GM12878 (cell line): ENCODE results near the gene STPG3. TPM values are rescaled to one million over a fixed set of nuclear protein-coding genes. Genes with fewer than 3 reads are reported as not detected.

Experiments used
- ATAC-seq: fragments of 200-7000 bp; cut with Tn5 transposase; 3 replicates; pipeline ENCODE4 v1.9.1; 2020; ENCODE audit warnings: mild to moderate bottlenecking, moderate library complexity
- BruUV-seq: library from RNA; stranded (reverse); fragments of 400-500 nt; replicated peaks from 2 replicates; lab custom pipeline; 2021; lab: Mats Ljungman, UMichigan
- CTCF ChIA-PET: fragments of 300-600 bp; sonication (Branson Sonifier 250); formaldehyde crosslinking; extraction: SDS; loops from one replicate; lab custom pipeline; 2021; ENCODE audit warnings: inconsistent platforms; lab: Yijun Ruan, JAX
- POLR2A ChIA-PET: fragments of 350-600 bp; formaldehyde crosslinking; extraction: SDS; loops from one replicate; lab custom pipeline; 2021; ENCODE audit warnings: inconsistent platforms; lab: Charles Lee
- RAD21 ChIA-PET: fragments of 300-600 bp; sonication (Branson Sonifier 250); formaldehyde crosslinking; loops from one replicate; lab custom pipeline; 2023; ENCODE audit warnings: antibody characterized with exemption; ENCODE audit not compliant: unreplicated experiment; lab: Charles Lee
- SMC1A ChIA-PET: fragments of 300-600 bp; sonication (Branson Sonifier 250); formaldehyde crosslinking; loops from one replicate; lab custom pipeline; 2023; ENCODE audit not compliant: unreplicated experiment, uncharacterized antibody; lab: Charles Lee
- DNase-seq: peaks from one replicate; pipeline ENCODE4 v3.0.0-alpha.2; 2011; ENCODE audit warnings: low read depth, low spot score
- FAIRE-seq: peaks from 3 replicates; lab custom pipeline; 2011; peaks lifted over from hg19 to GRCh38; lab: Jason Lieb, UNC
- H2AFZ ChIP-seq: 2 replicates; pipeline ENCODE4 v1.6.0; 2011; ENCODE audit warnings: low read depth, low read length, control low read depth; ENCODE audit not compliant: control insufficient read depth
- H3K27ac ChIP-seq: 2 replicates; pipeline ENCODE4 v1.5.1; 2011; ENCODE audit warnings: control low read depth; ENCODE audit not compliant: control insufficient read depth, insufficient read depth
- H3K27me3 ChIP-seq, 2 experiments: replicated peaks in 1 of 2; 2 replicates each; pipeline versions ENCODE4 v1.6.0 to v1.6.1; 2011; ENCODE audit warnings: low read length in 1 of 2; ENCODE audit not compliant: control insufficient read depth in 2 of 2, insufficient read depth in 2 of 2
- H3K36me3 ChIP-seq, 2 experiments: 2 replicates each; pipeline ENCODE4 v1.5.1; 2011; ENCODE audit warnings: low read length in 1 of 2; ENCODE audit not compliant: control insufficient read depth in 2 of 2, insufficient read depth in 2 of 2
- H3K4me1 ChIP-seq: 2 replicates; pipeline ENCODE4 v1.6.1; 2011; ENCODE audit warnings: mild to moderate bottlenecking, low read length, moderate library complexity, mixed read lengths; ENCODE audit not compliant: control insufficient read depth, insufficient read depth
- H3K4me2 ChIP-seq: 2 replicates; pipeline ENCODE4 v1.6.0; 2011; ENCODE audit warnings: control low read depth; ENCODE audit not compliant: control insufficient read depth, insufficient read depth
- H3K4me3 ChIP-seq: fragments of 200-600 bp; sonication (generic); 2 replicates; pipeline ENCODE4 v1.5.1; 2016
- H3K79me2 ChIP-seq: 2 replicates; pipeline ENCODE4 v1.6.0; 2011; ENCODE audit warnings: low read length; ENCODE audit not compliant: control insufficient read depth, insufficient read depth
- H3K9ac ChIP-seq: 2 replicates; pipeline ENCODE4 v1.8.0; 2011; ENCODE audit warnings: low read length, control low read depth, mixed read lengths; ENCODE audit not compliant: control insufficient read depth, insufficient read depth
- H3K9me3 ChIP-seq: replicated peaks from 3 replicates; pipeline ENCODE4 v1.5.1; 2011; ENCODE audit warnings: mild to moderate bottlenecking, low read length; ENCODE audit not compliant: control insufficient read depth, insufficient read depth
- H4K20me1 ChIP-seq: 2 replicates; pipeline ENCODE4 v1.6.0; 2011; ENCODE audit not compliant: control insufficient read depth, insufficient read depth
- ATF2 ChIP-seq: IDR thresholded peaks from 2 replicates; pipeline ENCODE4 v1.6.1; 2012; ENCODE audit warnings: low read length, inconsistent platforms
- BCLAF1 ChIP-seq: fragments of 450-650 bp; IDR thresholded peaks from 2 replicates; pipeline ENCODE4 v1.6.1; 2017; ENCODE audit warnings: antibody characterized with exemption, mild to moderate bottlenecking, moderate library complexity
- CHD1 ChIP-seq: IDR thresholded peaks from 2 replicates; pipeline ENCODE4 v1.6.1; 2012; ENCODE audit warnings: low read depth, low read length, improper control_type of control experiment
- FOXK2 ChIP-seq: fragments of 450-650 bp; IDR thresholded peaks from 2 replicates; pipeline ENCODE4 v1.6.1; 2017; ENCODE audit warnings: mild to moderate bottlenecking, moderate library complexity
- HCFC1 ChIP-seq: fragments of 150-350 bp; IDR thresholded peaks from 2 replicates; pipeline ENCODE4 v1.6.1; 2014; ENCODE audit warnings: low read length
- NFXL1 ChIP-seq: fragments of 450-650 bp; IDR thresholded peaks from 2 replicates; pipeline ENCODE4 v1.6.1; 2017; ENCODE audit warnings: antibody characterized with exemption, mild to moderate bottlenecking, borderline replicate concordance
- TCF3 ChIP-seq: IDR thresholded peaks from 2 replicates; pipeline ENCODE4 v1.6.1; 2012; ENCODE audit warnings: low read depth, mild to moderate bottlenecking, low read length, borderline replicate concordance; ENCODE audit not compliant: insufficient read depth
- USF2 ChIP-seq: IDR thresholded peaks from 2 replicates; pipeline ENCODE4 v1.6.1; 2011; ENCODE audit warnings: low read depth, low read length, improper control_type of control experiment, borderline replicate concordance
- YBX1 ChIP-seq: fragments of 450-650 bp; IDR thresholded peaks from 2 replicates; pipeline ENCODE4 v1.6.1; 2016; ENCODE audit warnings: antibody characterized with exemption
- ZNF217 ChIP-seq: fragments of 450-650 bp; IDR thresholded peaks from 2 replicates; pipeline ENCODE4 v1.6.1; 2017; ENCODE audit warnings: antibody characterized with exemption, mild to moderate bottlenecking
- WGBS: methylation state at CpG from one replicate; pipeline ENCODE4 v1.1.6; 2016; ENCODE audit warnings: low lambda C conversion rate; ENCODE audit not compliant: insufficient replicate concordance, insufficient coverage; ENCODE audit errors: missing lambda C conversion rate; 5-methylcytosine and 5-hydroxymethylcytosine counted together
- in situ Hi-C: fragments of 300-500 bp; cut with MboI; formaldehyde crosslinking; loops from 9 replicates; pipeline ENCODE4 v1.14.3; 2018; ENCODE audit warnings: mixed read lengths
- intact Hi-C: fragments of 100-400 bp; cut with micrococcal nuclease; formaldehyde crosslinking; loops from one replicate; pipeline ENCODE4 v1.14.2; 2022; ENCODE audit not compliant: unreplicated experiment
- polyA plus RNA-seq, 11 experiments: library from polyadenylated mRNA; depleted of rRNA in 4 of 11; unstranded in 6 of 11; stranded (reverse) in 5 of 11; fragments of >200 nt; fragmentation: Nextera tagmentation in 4 of 11; fragmentation: Illumina TruSeq in 1 of 11; extraction: Ambion mirVana in 4 of 11; extraction: Trizol in 1 of 11; gene quantifications; 1 replicate in 1 of 11; 2 replicates in 10 of 11; pipeline versions ENCODE4 v1.2.1 to v1.2.3, GENCODE V29; 2011 to 2016; ENCODE audit warnings: inconsistent platforms in 2 of 11, missing spikeins in 2 of 11, low read depth in 1 of 11
- total RNA-seq, 4 experiments: library from RNA; depleted of rRNA in 3 of 4; stranded (reverse); fragments of >200 nt in 3 of 4; fragmentation: Illumina TruSeq in 1 of 4; extraction: Trizol in 1 of 4; gene quantifications; 2 replicates each; pipeline versions ENCODE4 v1.2.1 to v1.2.3, GENCODE V29; 2013 to 2021

The STPG3 gene
- total and polyA plus RNA-seq, 10 of the 15 experiments (the other 5 are each of a cell fraction or from before 2014, with no cell fraction given) = not detected

GRCh38 chr9:137217276-137218211 is 33.5 kb upstream of the STPG3 start (continued):
- TF ChIP-seq HCFC1 (no peak), TCF3 (no peak), FOXK2 (no peak), YBX1 (no peak), ATF2 (no peak), BCLAF1 (no peak)
- TF ChIP-seq, all 136 proteins: peak for 0

- Histone ChIP-seq H3K9ac (no peak overlapping the region), H3K4me1 (peaks cover 5% of the 10 kb centered on the region; the same call in 1 of the 2 replicates), H3K27ac (no peak overlapping the region), H3K27me3 (no peaks in the 10 kb centered on the region), H3K79me2 (no peaks in the 10 kb centered on the region), H3K4me2 (no peak overlapping the region), H2AFZ (no peak overlapping the region), H3K4me3 (no peak overlapping the region), H3K9me3 (no peaks in the 10 kb centered on the region), H3K36me3 (peaks cover 0 to 2% of the 10 kb centered on the region in 2 experiments; a peak in 2 of 4 replicates), H4K20me1 (no peaks in the 10 kb centered on the region)
- TF ChIP-seq USF2 (no peak), NFXL1 (no peak), CHD1 (no peak), ZNF217 (no peak)
- DNase-seq = no peak
- ChIA-PET RAD21 (no interaction called here), CTCF (no interaction called here), SMC1A (no interaction called here), POLR2A (interaction anchor here (1.4 kb wide), 1 partner anchor 17 kb away, joined by 4 read pairs; the partner anchor contains the start of gene TPRN)
- intact Hi-C loops = no loop called here
- WGBS = 88% methylated on average over 29 of the region's 30 CpGs
- FAIRE-seq = no peak
- in situ Hi-C loops = no loop called here
- no peak for ATAC-seq
- no TSS peak for BruUV-seq
These were observed 32.8 kb upstream of the STPG3 start for GRCh38 chr9:137218212-137218753.
